Upper lobe of left lung (tissue), 6 donors: ENCODE data around the gene DEFB127. TPM values are rescaled to one million over a fixed set of nuclear protein-coding genes. Genes with fewer than 3 reads are reported as not detected.

Experiments
- ATAC-seq, 2 donors: fragments of 200-7000 bp; cut with Tn5 transposase; one replicate each; pipeline ENCODE4 v1.9.1; 2022; ENCODE audit warnings: mild to moderate bottlenecking in 2 of 2, moderate library complexity in 2 of 2; ENCODE audit not compliant: low FRiP score in 2 of 2
- DNase-seq, 2 donors: peaks; one replicate each; pipeline ENCODE4 v3.0.0-alpha.2; 2019 to 2020
- H3K27ac ChIP-seq, 4 donors: fragments of 200-600 bp; sonication (generic); one replicate each; pipeline ENCODE4 v1.5.1; 2016 to 2019
- H3K27me3 ChIP-seq, 4 donors: fragments of 200-600 bp; sonication (generic); one replicate each; pipeline ENCODE4 v1.5.1; 2017 to 2019
- H3K36me3 ChIP-seq, 4 donors: fragments of 200-600 bp; sonication (generic); one replicate each; pipeline ENCODE4 v1.5.1; 2016 to 2019
- H3K4me1 ChIP-seq, 4 donors: fragments of 200-600 bp; sonication (generic); one replicate each; pipeline ENCODE4 v1.5.1; 2018 to 2019
- H3K4me3 ChIP-seq, 4 donors: fragments of 200-600 bp; sonication (generic); one replicate each; pipeline ENCODE4 v1.5.1; 2017 to 2019; ENCODE audit warnings: mild to moderate bottlenecking in 2 of 4, moderate library complexity in 1 of 4
- H3K9me3 ChIP-seq, 4 donors: fragments of 200-600 bp; sonication (generic); one replicate each; pipeline ENCODE4 v1.5.1; 2018 to 2019
- CTCF ChIP-seq, 6 experiments: fragments of 450-650 bp in 4 of 6; fragments of 200-600 bp in 2 of 6; sonication (generic) in 2 of 6; IDR thresholded peaks; one replicate each; pipeline ENCODE4 v1.5.1; 2016 to 2019; ENCODE audit warnings: antibody characterized with exemption in 6 of 6
- EP300 ChIP-seq, 4 donors: sonication (generic); formaldehyde crosslinking; IDR thresholded peaks; one replicate each; pipeline ENCODE4 v1.5.1; 2017; ENCODE audit warnings: antibody characterized with exemption in 4 of 4, control low read depth in 2 of 4
- POLR2A ChIP-seq, 4 donors: fragments of 450-650 bp; IDR thresholded peaks; one replicate each; pipeline ENCODE4 v1.5.1; 2016 to 2017; ENCODE audit warnings: antibody characterized with exemption in 4 of 4, mild to moderate bottlenecking in 2 of 4
- POLR2AphosphoS5 ChIP-seq, 2 donors: sonication (generic); formaldehyde crosslinking; IDR thresholded peaks; one replicate each; pipeline ENCODE4 v1.5.1; 2017; ENCODE audit warnings: antibody characterized with exemption in 2 of 2
- WGBS, 2 donors: methylation state at CpG; one replicate each; pipeline ENCODE4 v1.1.5; 2017 to 2018; 5-methylcytosine and 5-hydroxymethylcytosine counted together
- total RNA-seq, 6 donors: library from RNA; depleted of rRNA in 4 of 6; stranded (reverse); fragments of >200 nt in 4 of 6; gene quantifications; one replicate each; pipeline versions ENCODE4 v1.1.0 to v1.2.1, GENCODE V29; 2016 to 2021
- donor health status: DM: no; HTN: no; CAD: no; lungs with moderate emphysema.
- donor health status: DM: no; HTN: yes; CAD: no; lungs with severe emphysema.

The DEFB127 gene
- total RNA-seq, 6 donors from 2014 or later = not detected

DNA sequence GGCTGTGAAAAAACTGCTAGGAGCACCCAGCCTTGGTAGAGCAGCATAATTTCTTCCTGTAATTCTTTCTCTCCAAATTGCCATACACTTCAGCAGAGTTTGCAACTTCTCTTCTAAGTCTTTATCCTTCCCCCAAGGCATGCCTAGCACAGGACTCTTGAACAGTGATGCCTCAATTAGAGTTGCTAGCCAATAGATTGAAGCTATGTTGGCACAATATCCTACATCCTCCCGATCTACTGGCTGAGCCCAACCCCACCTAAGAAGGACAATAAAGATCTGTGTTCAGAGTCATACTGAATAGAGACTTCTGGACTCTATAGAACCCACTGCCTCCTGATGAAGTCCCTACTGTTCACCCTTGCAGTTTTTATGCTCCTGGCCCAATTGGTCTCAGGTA lies 15.0 kb upstream of the DEFB127 start, which contains the start of gene DEFB126:
TSS of gene DEFB126 (plus strand) at position 301 of the 400 bp plus-strand sequence. CDS start at position 340, 39 bp downstream.
- Histone ChIP-seq H3K9me3 (no peaks in the 10 kb centered on the region), H3K4me3 (no peak within 1 kb of the TSS), H3K36me3 (no peaks in the 10 kb centered on the region), H3K4me1 (no peaks in the 10 kb centered on the region), H3K27me3 (no peaks in the 10 kb centered on the region), H3K27ac (no peak within 1 kb of the TSS)
- TF ChIP-seq EP300 (IDR thresholded peaks at IDR 0.05) (no peak), POLR2AphosphoS5 (IDR thresholded peaks at IDR 0.05) (no peak), CTCF (IDR thresholded peaks at IDR 0.05) (no peak), POLR2A (IDR thresholded peaks at IDR 0.05) (no peak)
- ATAC-seq = no peak
- 67 to 77% methylated on average over 1 of the region's 1 CpG for WGBS, 2 donors
- no peak for DNase-seq

GRCh38 chr20:145877-146276 lies 11.4 kb upstream of the DEFB127 start:
- TF ChIP-seq EP300 (IDR thresholded peaks at IDR 0.05) (no peak), POLR2AphosphoS5 (IDR thresholded peaks at IDR 0.05) (no peak), CTCF (IDR thresholded peaks at IDR 0.05) (no peak), POLR2A (IDR thresholded peaks at IDR 0.05) (no peak)
- no peak overlapping the region for H3K27ac ChIP-seq
- DNase-seq = no peak
- no peak overlapping the region for H3K4me3 ChIP-seq
- H3K27me3 ChIP-seq = no peaks in the 10 kb centered on the region
- no peak for ATAC-seq
- no peaks in the 10 kb centered on the region for H3K36me3 ChIP-seq
- WGBS, 2 donors = 71 to 81% methylated on average over 2 of the region's 2 CpGs
- no peaks in the 10 kb centered on the region for H3K4me1 ChIP-seq
- no peaks in the 10 kb centered on the region for H3K9me3 ChIP-seq

- Histone ChIP-seq H3K27me3 (no peaks in the 10 kb centered on the region), H3K27ac (no peak overlapping the region), H3K36me3 (no peaks in the 10 kb centered on the region), H3K9me3 (no peaks in the 10 kb centered on the region), H3K4me1 (no peaks in the 10 kb centered on the region), H3K4me3 (no peak overlapping the region)
- DNase-seq = no peak
- TF ChIP-seq CTCF (IDR thresholded peaks at IDR 0.05) = no peak
- TF ChIP-seq EP300 (IDR thresholded peaks at IDR 0.05) = no peak
- TF ChIP-seq POLR2A (IDR thresholded peaks at IDR 0.05) = no peak
- TF ChIP-seq POLR2AphosphoS5 (IDR thresholded peaks at IDR 0.05) = no peak
- ATAC-seq = no peak
- WGBS, 2 donors = 73% methylated on average over 1 of the region's 1 CpG
Measured at GRCh38 chr20:152131-152530, 5.1 kb upstream of the DEFB127 start.

DNA sequence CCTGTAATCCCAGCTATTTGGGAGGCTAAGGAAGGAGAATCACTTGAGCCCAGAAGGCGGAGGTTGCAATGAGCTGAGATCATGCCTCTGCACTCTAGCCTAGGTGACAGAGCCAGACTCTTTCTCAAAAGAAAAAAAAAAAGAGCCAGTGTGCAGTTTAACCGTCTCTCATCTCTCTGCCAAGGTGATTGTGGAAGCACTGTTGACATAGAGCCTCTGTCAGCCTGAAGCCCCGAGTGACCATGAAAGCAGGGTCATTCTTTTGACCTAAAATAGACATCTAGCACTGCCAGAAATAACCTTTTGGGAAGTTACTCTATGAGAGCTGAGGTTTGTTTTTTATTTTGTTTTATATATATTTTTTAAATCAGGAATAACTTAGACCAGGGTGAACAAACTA lies 7.4 kb downstream of the DEFB127 start:
- 53 to 54% methylated on average over 3 of the region's 3 CpGs for WGBS, 2 donors
- Histone ChIP-seq H3K27ac (no peak overlapping the region), H3K4me3 (no peak overlapping the region), H3K4me1 (no peaks in the 10 kb centered on the region), H3K27me3 (no peaks in the 10 kb centered on the region), H3K9me3 (no peaks in the 10 kb centered on the region), H3K36me3 (no peaks in the 10 kb centered on the region)
- no peak for DNase-seq
- ATAC-seq = no peak
- TF ChIP-seq CTCF (IDR thresholded peaks at IDR 0.05) = no peak
- no peak for TF ChIP-seq POLR2AphosphoS5 (IDR thresholded peaks at IDR 0.05)
- TF ChIP-seq EP300 (IDR thresholded peaks at IDR 0.05) = no peak
- no peak for TF ChIP-seq POLR2A (IDR thresholded peaks at IDR 0.05)

GRCh38 chr20:168876-169275 lies 11.6 kb downstream of the DEFB127 start:
- Histone ChIP-seq H3K9me3 (no peaks in the 10 kb centered on the region), H3K27me3 (no peaks in the 10 kb centered on the region), H3K4me1 (no peaks in the 10 kb centered on the region), H3K36me3 (no peaks in the 10 kb centered on the region), H3K27ac (no peak overlapping the region), H3K4me3 (no peak overlapping the region)
- ATAC-seq (no peak), DNase-seq (no peak)
- 81 to 83% methylated on average over 2 of the region's 2 CpGs for WGBS, 2 donors
- no peak for TF ChIP-seq POLR2A (IDR thresholded peaks at IDR 0.05)
- no peak for TF ChIP-seq CTCF (IDR thresholded peaks at IDR 0.05)
- TF ChIP-seq POLR2AphosphoS5 (IDR thresholded peaks at IDR 0.05) = no peak
- TF ChIP-seq EP300 (IDR thresholded peaks at IDR 0.05) = no peak
